Body of pancreas (tissue), 4 donors: ENCODE measurements around the gene BACE1.

Experiments used
- CTCF ChIP-seq, 7 experiments: fragments of 450-650 bp in 4 of 7; fragments of 200-600 bp in 3 of 7; sonication (generic) in 3 of 7; IDR thresholded peaks; one replicate each; pipeline ENCODE4 v1.5.1; 2016 to 2019; ENCODE audit warnings: antibody characterized with exemption in 7 of 7
- POLR2A ChIP-seq, 3 donors: fragments of 450-650 bp; IDR thresholded peaks; one replicate each; pipeline ENCODE4 v1.6.1; 2016; ENCODE audit warnings: antibody characterized with exemption in 3 of 3, mild to moderate bottlenecking in 2 of 3

- TF ChIP-seq CTCF (IDR thresholded peaks at IDR 0.05): no peak
- no peak for TF ChIP-seq POLR2A (IDR thresholded peaks at IDR 0.05)
Observed at GRCh38 chr11:117282956-117283355, 33.1 kb downstream of the BACE1 start.
